B cell (primary cell): ENCODE measurements around the gene FBLIM1. TPM values are rescaled to one million over a fixed set of nuclear protein-coding genes. Genes with fewer than 3 reads are reported as not detected.

Experiments
- ATAC-seq: fragments of 200-7000 bp; cut with Tn5 transposase; one replicate; pipeline ENCODE4 v1.10.0; 2021; ENCODE audit warnings: low read depth, mild to moderate bottlenecking, moderate number of reproducible peaks, moderate library complexity
- CTCF ChIA-PET: fragments of 350-600 bp; sonication (Branson Sonifier 250); formaldehyde crosslinking; loops from one replicate; lab custom pipeline; 2021; ENCODE audit warnings: antibody characterized with exemption, inconsistent platforms; lab: Charles Lee
- POLR2A ChIA-PET: fragments of 350-600 bp; sonication (Branson Sonifier 250); formaldehyde crosslinking; loops from one replicate; lab custom pipeline; 2021; ENCODE audit warnings: antibody characterized with exemption; lab: Charles Lee
- DNase-seq: peaks from one replicate; pipeline ENCODE4 v3.0.0; 2013
- H2AFZ ChIP-seq: 2 replicates; pipeline ENCODE4 v1.6.1; 2012; ENCODE audit warnings: mild to moderate bottlenecking, low read depth, low read length; ENCODE audit not compliant: insufficient read depth, poor library complexity, severe bottlenecking
- H3K27ac ChIP-seq, 2 donors: 1 replicate in 1 of 2; 2 replicates in 1 of 2; pipeline ENCODE4 v1.5.1; 2012 to 2013; ENCODE audit warnings: low read length in 2 of 2, mild to moderate bottlenecking in 2 of 2, moderate library complexity in 1 of 2
- H3K27me3 ChIP-seq, 4 experiments: fragments of 200-600 bp in 1 of 4; sonication (generic) in 1 of 4; replicated peaks in 1 of 4; 1 replicate in 2 of 4; 2 replicates in 2 of 4; pipeline versions ENCODE4 v1.6.1 to v1.7.0; 2013 to 2016; ENCODE audit warnings: low read length in 3 of 4, mild to moderate bottlenecking in 2 of 4, mixed read lengths in 1 of 4, moderate library complexity in 1 of 4; ENCODE audit not compliant: insufficient read depth in 4 of 4, control insufficient read depth in 3 of 4; ENCODE audit errors: control extremely low read depth in 1 of 4
- H3K36me3 ChIP-seq, 2 experiments: replicated peaks in 1 of 2; 1 replicate in 1 of 2; 2 replicates in 1 of 2; pipeline versions ENCODE4 v1.6.1 to v1.7.1; 2013; ENCODE audit warnings: low read length in 1 of 2; ENCODE audit not compliant: insufficient read depth in 2 of 2, control insufficient read depth in 1 of 2; ENCODE audit errors: control extremely low read depth in 1 of 2, extremely low read depth in 1 of 2
- H3K4me1 ChIP-seq, 2 donors: fragments of 200-600 bp in 1 of 2; sonication (generic) in 1 of 2; 1 replicate in 1 of 2; 2 replicates in 1 of 2; pipeline versions ENCODE4 v1.5.1 to v1.6.1; 2013 to 2017; ENCODE audit warnings: low read length in 2 of 2; ENCODE audit not compliant: control insufficient read depth in 2 of 2, insufficient read depth in 2 of 2
- H3K4me2 ChIP-seq: replicated peaks from 2 replicates; pipeline ENCODE3; 2012; ENCODE audit warnings: mild to moderate bottlenecking, low read depth, low read length; ENCODE audit not compliant: poor library complexity, severe bottlenecking
- H3K4me3 ChIP-seq, 5 experiments: fragments of 200-600 bp in 1 of 5; sonication (generic) in 1 of 5; 1 replicate in 3 of 5; 2 replicates in 2 of 5; pipeline versions ENCODE4 v1.5.1 to v1.7.0; 2011 to 2016; ENCODE audit warnings: low read length in 4 of 5, mild to moderate bottlenecking in 4 of 5, low read depth in 2 of 5, control low read depth in 1 of 5, moderate library complexity in 1 of 5; ENCODE audit not compliant: insufficient read depth in 1 of 5; ENCODE audit errors: control extremely low read depth in 1 of 5, extremely low read depth in 1 of 5
- H3K79me2 ChIP-seq: fragments of 200-600 bp; sonication (generic); one replicate; pipeline ENCODE4 v1.6.0; 2016; ENCODE audit warnings: low read length; ENCODE audit not compliant: control insufficient read depth, insufficient read depth
- H3K9ac ChIP-seq: fragments of 200-600 bp; sonication (generic); 2 replicates; pipeline ENCODE4 v1.6.1; 2017; ENCODE audit warnings: mild to moderate bottlenecking, low read length, moderate library complexity
- H3K9me3 ChIP-seq, 3 donors: one replicate each; pipeline versions ENCODE4 v1.6.1 to v1.7.1; 2013; ENCODE audit warnings: low read length in 2 of 3; ENCODE audit not compliant: control insufficient read depth in 2 of 3, insufficient read depth in 1 of 3; ENCODE audit errors: control extremely low read depth in 1 of 3
- H4K20me1 ChIP-seq: 2 replicates; pipeline ENCODE4 v1.6.0; 2012; ENCODE audit warnings: mild to moderate bottlenecking, low read length; ENCODE audit not compliant: insufficient read depth, control insufficient read depth, poor library complexity, severe bottlenecking
- H3K27ac Mint-ChIP-seq: one replicate; pipeline ENCODE4 v1.8.0; 2021; ENCODE audit warnings: mixed read lengths
- H3K27me3 Mint-ChIP-seq: one replicate; pipeline ENCODE4 v1.8.0; 2021; ENCODE audit warnings: mixed read lengths
- H3K4me1 Mint-ChIP-seq: one replicate; pipeline ENCODE4 v1.8.0; 2021; ENCODE audit warnings: mixed read lengths
- H3K4me3 Mint-ChIP-seq: one replicate; pipeline ENCODE4 v1.8.0; 2021; ENCODE audit warnings: mixed read lengths
- H3K9me3 Mint-ChIP-seq: one replicate; pipeline ENCODE4 v1.8.0; 2022; ENCODE audit warnings: mixed read lengths; ENCODE audit not compliant: insufficient read depth
- EZH2 ChIP-seq: IDR thresholded peaks from 2 replicates; pipeline ENCODE4 v1.6.1; 2012; ENCODE audit warnings: borderline replicate concordance, low read depth, mild to moderate bottlenecking, moderate library complexity, low read length; ENCODE audit not compliant: insufficient read depth, poor library complexity, severe bottlenecking
- WGBS: methylation state at CpG from one replicate; pipeline ENCODE4 v1.1.5; 2013; ENCODE audit warnings: missing lambda C conversion rate; ENCODE audit not compliant: insufficient coverage; 5-methylcytosine and 5-hydroxymethylcytosine counted together
- intact Hi-C: fragments of 100-400 bp; cut with micrococcal nuclease; formaldehyde crosslinking; loops from one replicate; pipeline ENCODE4 v1.10.0; 2022
- polyA plus RNA-seq: library from polyadenylated mRNA; depleted of rRNA; stranded (reverse); fragments of >200 nt; gene quantifications from 2 replicates; pipeline ENCODE4 v1.2.3, GENCODE V29; 2012
- total RNA-seq, 2 donors: library from RNA; stranded (reverse); fragments of 120-200 nt in 1 of 2; gene quantifications; 1 replicate in 1 of 2; 2 replicates in 1 of 2; pipeline versions ENCODE4 v1.2.3 to v1.2.4, GENCODE V29; 2013 to 2022
- TF ChIP-seq, protein P1 (sequence below): fragments of 200-600 bp; IDR thresholded peaks from one replicate; pipeline ENCODE4 v1.8.0; 2022; ENCODE audit warnings: antibody characterized with exemption, mild to moderate bottlenecking

FBLIM1 gene
- total and polyA plus RNA-seq, 2 donors (not counting 1 experiment from before 2014, with no cell fraction given) = not detected

DNA sequence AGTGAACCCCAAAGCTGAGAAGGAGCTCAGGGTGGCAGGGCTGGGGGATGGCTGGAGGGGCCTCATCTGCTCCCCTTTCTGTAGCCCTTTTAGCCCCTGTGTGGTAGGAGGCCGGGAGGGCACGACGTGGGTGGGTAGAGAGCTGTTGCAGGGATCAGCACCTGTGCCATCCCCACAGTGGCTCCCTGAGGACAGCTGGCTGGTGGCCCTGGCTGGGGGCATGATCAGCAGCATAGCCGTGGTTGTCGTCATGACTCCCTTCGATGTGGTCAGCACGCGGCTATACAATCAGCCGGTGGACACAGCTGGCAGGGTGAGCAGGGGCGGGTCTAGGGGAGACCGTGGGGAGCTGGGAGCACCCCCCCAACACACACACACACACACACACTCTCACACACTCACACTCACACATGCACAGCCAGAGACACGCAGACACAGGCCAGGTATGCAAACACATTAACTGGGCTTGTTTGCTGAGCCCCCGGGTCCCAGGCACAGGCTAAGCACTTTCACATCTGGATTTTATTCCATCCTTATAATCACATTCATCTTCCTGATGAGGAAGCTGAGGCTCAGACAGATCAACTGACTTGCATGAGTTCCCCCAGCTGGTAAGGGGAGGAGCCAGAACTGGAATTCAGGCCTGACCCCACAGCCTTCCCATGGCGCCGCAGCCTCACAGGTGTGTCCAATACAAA lies 20.0 kb upstream of the FBLIM1 start:
- Histone ChIP-seq H3K4me3 (no peak overlapping the region), H2AFZ (no peak overlapping the region), H3K36me3 (peaks cover 0 to 11% of the 10 kb centered on the region in 2 experiments), H3K27me3 (no peaks in the 10 kb centered on the region), H3K4me1 (peaks cover 0 to 11% of the 10 kb centered on the region in 2 donors), H3K9ac (no peak overlapping the region), H3K27ac (no peak overlapping the region), H3K79me2 (no peaks in the 10 kb centered on the region), H3K9me3 (no peaks in the 10 kb centered on the region), H3K4me2 (no peak overlapping the region), H4K20me1 (no peaks in the 10 kb centered on the region)
- POLR2A ChIA-PET = no interaction called here
- intact Hi-C loops = no loop called here
- Mint-ChIP-seq H3K27ac (peak overlapping the region; percentile 50), H3K4me3 (no peak overlapping the region), H3K4me1 (peaks cover 6% of the 10 kb centered on the region), H3K9me3 (no peaks in the 10 kb centered on the region), H3K27me3 (no peaks in the 10 kb centered on the region)
- TF ChIP-seq EZH2 = no peak
- TF ChIP-seq, protein P1, sequence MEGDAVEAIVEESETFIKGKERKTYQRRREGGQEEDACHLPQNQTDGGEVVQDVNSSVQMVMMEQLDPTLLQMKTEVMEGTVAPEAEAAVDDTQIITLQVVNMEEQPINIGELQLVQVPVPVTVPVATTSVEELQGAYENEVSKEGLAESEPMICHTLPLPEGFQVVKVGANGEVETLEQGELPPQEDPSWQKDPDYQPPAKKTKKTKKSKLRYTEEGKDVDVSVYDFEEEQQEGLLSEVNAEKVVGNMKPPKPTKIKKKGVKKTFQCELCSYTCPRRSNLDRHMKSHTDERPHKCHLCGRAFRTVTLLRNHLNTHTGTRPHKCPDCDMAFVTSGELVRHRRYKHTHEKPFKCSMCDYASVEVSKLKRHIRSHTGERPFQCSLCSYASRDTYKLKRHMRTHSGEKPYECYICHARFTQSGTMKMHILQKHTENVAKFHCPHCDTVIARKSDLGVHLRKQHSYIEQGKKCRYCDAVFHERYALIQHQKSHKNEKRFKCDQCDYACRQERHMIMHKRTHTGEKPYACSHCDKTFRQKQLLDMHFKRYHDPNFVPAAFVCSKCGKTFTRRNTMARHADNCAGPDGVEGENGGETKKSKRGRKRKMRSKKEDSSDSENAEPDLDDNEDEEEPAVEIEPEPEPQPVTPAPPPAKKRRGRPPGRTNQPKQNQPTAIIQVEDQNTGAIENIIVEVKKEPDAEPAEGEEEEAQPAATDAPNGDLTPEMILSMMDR = no peak
- ATAC-seq (no peak), DNase-seq (no peak)
- CTCF ChIA-PET = interaction anchor here (0.8 to 6.8 kb wide), 3 partner anchors 42 to 167 kb away, joined by 3 to 75 read pairs (median 3); no protein-coding TSS in a partner anchor
- WGBS = 92% methylated on average over 10 of the region's 15 CpGs

DNA sequence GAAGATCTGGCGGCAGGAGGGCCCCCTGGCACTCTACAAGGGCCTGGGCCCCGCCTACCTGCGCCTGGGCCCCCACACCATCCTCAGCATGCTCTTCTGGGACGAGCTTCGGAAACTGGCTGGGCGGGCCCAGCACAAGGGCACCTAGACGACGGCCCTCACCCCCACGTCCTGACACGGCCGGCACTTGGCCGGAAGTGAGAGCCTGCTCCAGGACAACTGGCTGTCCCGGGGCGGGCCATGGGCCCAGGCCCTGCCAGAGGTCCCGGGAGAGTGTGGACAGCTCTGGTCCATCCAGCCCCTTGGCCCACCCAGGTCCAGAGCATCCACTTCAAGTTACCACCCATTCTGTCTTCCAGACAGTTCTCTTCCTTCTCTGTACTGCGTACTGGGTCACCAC lies 19.3 kb upstream of the FBLIM1 start:
- peak overlapping the region; percentile 56 for H3K27ac Mint-ChIP-seq
- ChIA-PET POLR2A (no interaction called here), CTCF (interaction anchor here (0.6 to 6.8 kb wide), 5 partner anchors 42 to 346 kb away, joined by 3 to 75 read pairs (median 3); no protein-coding TSS in a partner anchor)
- no peaks in the 10 kb centered on the region for H3K27me3 ChIP-seq
- no peaks in the 10 kb centered on the region for H3K27me3 Mint-ChIP-seq
- H3K9ac ChIP-seq = no peak overlapping the region
- no peak for DNase-seq
- H3K27ac ChIP-seq = no peak overlapping the region
- H3K4me3 ChIP-seq = no peak overlapping the region
- H3K36me3 ChIP-seq = peaks cover 0 to 5% of the 10 kb centered on the region in 2 experiments
- no peak overlapping the region for H2AFZ ChIP-seq
- no peaks in the 10 kb centered on the region for H3K9me3 Mint-ChIP-seq
- intact Hi-C loops = no loop called here
- peaks cover 6% of the 10 kb centered on the region for H3K4me1 Mint-ChIP-seq
- H3K4me2 ChIP-seq = no peak overlapping the region
- no peaks in the 10 kb centered on the region for H3K9me3 ChIP-seq
- H4K20me1 ChIP-seq = no peaks in the 10 kb centered on the region
- no peaks in the 10 kb centered on the region for H3K79me2 ChIP-seq
- no peak overlapping the region for H3K4me3 Mint-ChIP-seq
- no peak for ATAC-seq
- WGBS = 91% methylated on average over 16 of the region's 16 CpGs
- peaks cover 0 to 11% of the 10 kb centered on the region in 2 donors for H3K4me1 ChIP-seq
- TF ChIP-seq EZH2 = no peak
- TF ChIP-seq, protein P1 = no peak
